A549 (cell line): ENCODE data around the gene MRPL42.

ENCODE experiments used
- CTCF ChIP-seq: fragments of >200 bp; sonication (Bioruptor Twin); formaldehyde crosslinking; IDR thresholded peaks from 3 replicates; pipeline ENCODE4 v1.5.1; 2016
- HDAC2 ChIP-seq: fragments of 200-600 bp; sonication (generic); IDR thresholded peaks from 2 replicates; pipeline ENCODE4 v1.6.1; 2016
- JUN ChIP-seq, 2 experiments: fragments of >200 bp; sonication (Bioruptor Twin); formaldehyde crosslinking; IDR thresholded peaks; 2 replicates in 1 of 2; 3 replicates in 1 of 2; pipeline ENCODE4 v1.6.1; 2016 to 2017
- RAD21 ChIP-seq, 2 experiments: fragments of >200 bp in 1 of 2; sonication (Bioruptor Twin) in 1 of 2; formaldehyde crosslinking in 1 of 2; IDR thresholded peaks in 1 of 2; conservative IDR thresholded peaks in 1 of 2; 2 replicates in 1 of 2; 3 replicates in 1 of 2; pipeline ENCODE4 v1.6.1; 2012 to 2018; ENCODE audit warnings: inconsistent platforms in 1 of 2
- RFX5 ChIP-seq: fragments of 450-650 bp; IDR thresholded peaks from 2 replicates; pipeline ENCODE4 v1.7.1; 2014; ENCODE audit warnings: antibody characterized with exemption, mild to moderate bottlenecking, moderate library complexity
- TF ChIP-seq, protein P1 (sequence below): fragments of 250-450 bp; sonication (Bioruptor Pico); IDR thresholded peaks from 2 replicates; pipeline ENCODE4 v1.5.0; 2021; ENCODE audit warnings: mild to moderate bottlenecking, moderate library complexity, borderline replicate concordance
- TF ChIP-seq, protein P2 (sequence below): IDR thresholded peaks from 2 replicates; pipeline ENCODE4 v1.6.1; 2012

GRCh38 chr12:93524386-93525133 lies 57.2 kb downstream of the MRPL42 start:
- no peak for TF ChIP-seq CTCF
- TF ChIP-seq, protein P1, sequence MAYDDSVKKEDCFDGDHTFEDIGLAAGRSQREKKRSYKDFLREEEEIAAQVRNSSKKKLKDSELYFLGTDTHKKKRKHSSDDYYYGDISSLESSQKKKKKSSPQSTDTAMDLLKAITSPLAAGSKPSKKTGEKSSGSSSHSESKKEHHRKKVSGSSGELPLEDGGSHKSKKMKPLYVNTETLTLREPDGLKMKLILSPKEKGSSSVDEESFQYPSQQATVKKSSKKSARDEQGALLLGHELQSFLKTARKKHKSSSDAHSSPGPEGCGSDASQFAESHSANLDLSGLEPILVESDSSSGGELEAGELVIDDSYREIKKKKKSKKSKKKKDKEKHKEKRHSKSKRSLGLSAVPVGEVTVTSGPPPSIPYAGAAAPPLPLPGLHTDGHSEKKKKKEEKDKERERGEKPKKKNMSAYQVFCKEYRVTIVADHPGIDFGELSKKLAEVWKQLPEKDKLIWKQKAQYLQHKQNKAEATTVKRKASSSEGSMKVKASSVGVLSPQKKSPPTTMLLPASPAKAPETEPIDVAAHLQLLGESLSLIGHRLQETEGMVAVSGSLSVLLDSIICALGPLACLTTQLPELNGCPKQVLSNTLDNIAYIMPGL (CRISPR knock-in tag), result no peak
- TF ChIP-seq, protein P2, sequence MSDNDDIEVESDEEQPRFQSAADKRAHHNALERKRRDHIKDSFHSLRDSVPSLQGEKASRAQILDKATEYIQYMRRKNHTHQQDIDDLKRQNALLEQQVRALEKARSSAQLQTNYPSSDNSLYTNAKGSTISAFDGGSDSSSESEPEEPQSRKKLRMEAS, result no peak; the same call in 1 of the 2 replicates
- TF ChIP-seq HDAC2, result no peak
- no peak for TF ChIP-seq RFX5
- no peak for TF ChIP-seq RAD21 (conservative IDR thresholded peaks at IDR 0.05 in 1 of 2, IDR thresholded peaks at IDR 0.05 in 1 of 2)
- TF ChIP-seq JUN (IDR thresholded peaks at IDR 0.05), result no peak
